Activated T-cell treated with anti-CD3 and anti-CD28 coated beads for 1 hour (primary cell): ENCODE measurements around the gene USP10.
A peak's percentile ranks its signal among the peaks of the same experiment; 100 is the strongest.
"Not testable (repeated sequence)": the region's sequence is repeated elsewhere in the genome, so short reads cannot be mapped to it uniquely, and the experiment has no call there.

Source experiments
- DNase-seq: peaks from one replicate; pipeline ENCODE4 v3.0.0-alpha.2; 2020; ENCODE audit warnings: low read depth

USP10 gene

DNA sequence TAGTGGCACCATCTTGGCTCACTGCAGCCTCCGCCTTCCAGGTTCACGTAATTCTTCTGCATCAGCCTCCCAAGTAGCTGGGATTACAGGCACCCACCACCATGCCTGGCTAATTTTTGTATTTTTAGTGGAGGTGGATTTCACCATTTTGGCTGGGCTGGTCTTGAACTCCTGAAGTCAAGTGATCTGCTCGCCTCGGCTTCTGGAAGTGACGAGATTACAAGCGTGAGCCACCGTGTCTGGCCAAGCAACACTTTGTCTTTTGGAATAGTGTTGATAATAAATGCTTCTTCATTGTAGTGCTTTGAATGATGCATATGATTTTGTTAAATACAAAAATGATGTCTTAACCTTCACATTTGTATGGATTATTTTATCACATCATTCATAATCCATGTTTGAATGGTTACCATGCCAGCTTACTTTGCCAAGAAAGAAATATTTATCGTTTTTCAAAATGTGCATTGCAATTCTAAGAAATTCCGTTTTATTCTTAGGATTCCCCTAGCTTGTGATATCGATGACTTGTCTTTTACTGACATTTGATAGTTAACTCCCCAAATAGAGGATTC, 29.1 kb downstream of the USP10 start:
- no peak for DNase-seq

DNA sequence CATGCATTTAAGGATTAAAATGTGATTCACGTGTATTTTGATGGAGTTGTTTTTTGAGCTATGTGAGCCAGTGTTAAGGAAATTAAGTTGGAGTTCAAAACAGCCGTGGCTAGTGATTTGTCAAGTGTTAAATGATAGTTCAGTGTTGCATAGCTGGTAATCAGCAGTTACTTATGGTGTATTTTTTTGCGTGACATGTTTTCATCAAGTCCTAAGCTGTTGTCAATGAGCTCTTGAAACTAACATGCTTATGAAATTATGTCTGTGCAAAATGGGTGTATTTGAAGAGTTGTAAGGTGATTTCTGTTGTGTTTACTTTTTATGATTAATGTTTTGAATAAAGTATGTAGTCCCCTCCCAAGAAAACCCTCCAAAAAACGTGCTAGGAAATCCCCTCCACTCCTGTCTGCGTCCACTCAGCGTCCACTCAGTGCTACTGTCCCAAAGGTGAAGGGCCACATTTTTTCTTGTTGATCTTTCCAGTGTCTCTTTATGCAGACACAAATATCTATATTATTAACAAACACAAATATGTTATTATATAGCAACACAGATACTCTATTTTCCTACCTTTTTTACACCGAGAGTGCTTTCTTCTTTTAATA, 30.0 kb downstream of the USP10 start:
- DNase-seq, result no peak

DNA sequence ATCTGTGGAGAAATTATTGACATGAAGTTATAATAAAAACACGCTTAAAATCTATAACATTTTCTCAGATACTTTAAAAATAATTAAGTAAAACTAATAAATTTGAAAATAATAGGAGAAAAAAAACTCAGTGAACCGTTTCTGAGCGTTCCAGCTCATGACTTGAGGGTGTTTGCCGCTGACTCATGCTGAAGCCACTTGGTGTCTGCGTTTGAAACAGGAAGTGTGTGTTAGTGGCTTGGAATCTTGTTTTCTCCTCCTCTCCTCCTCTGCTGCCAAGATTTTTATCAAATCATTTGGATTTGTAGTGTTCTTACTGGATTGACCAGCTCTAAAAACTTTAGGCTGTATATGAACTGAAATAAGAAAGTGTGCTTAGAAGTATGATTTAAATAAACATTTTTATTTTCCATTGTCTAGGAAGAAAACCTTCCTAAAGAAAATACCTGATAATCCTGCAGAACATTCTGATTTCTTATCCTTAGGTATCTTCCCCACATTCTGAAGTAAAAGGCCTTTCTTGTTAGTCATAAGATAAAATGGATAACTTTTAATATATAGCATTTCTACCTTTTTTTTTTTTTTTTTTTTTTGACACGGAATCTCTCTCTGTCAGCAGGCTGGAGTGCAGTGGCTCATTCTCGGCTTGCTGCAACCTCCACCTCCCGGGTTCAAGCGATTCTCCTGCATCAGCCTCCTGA, 30.8 kb downstream of the USP10 start:
- no peak for DNase-seq

DNA sequence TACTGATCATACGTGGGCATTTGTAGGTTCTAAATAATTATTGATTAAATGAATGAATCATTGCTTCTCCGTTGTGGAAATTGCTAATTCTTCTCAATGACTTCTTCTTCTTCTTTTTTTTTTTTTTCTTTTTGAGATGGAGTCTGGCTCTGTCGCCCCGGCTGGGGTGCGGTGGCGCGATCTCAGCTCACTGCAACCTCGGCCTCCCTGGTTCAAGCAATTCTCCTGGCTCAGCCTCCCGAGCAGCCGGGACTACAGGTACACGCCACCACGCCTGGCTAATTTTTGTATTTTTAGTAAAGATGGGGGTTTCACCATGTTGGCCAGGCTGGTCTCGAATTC, 32.5 kb downstream of the USP10 start:
- DNase-seq, result not testable (repeated sequence)

DNA sequence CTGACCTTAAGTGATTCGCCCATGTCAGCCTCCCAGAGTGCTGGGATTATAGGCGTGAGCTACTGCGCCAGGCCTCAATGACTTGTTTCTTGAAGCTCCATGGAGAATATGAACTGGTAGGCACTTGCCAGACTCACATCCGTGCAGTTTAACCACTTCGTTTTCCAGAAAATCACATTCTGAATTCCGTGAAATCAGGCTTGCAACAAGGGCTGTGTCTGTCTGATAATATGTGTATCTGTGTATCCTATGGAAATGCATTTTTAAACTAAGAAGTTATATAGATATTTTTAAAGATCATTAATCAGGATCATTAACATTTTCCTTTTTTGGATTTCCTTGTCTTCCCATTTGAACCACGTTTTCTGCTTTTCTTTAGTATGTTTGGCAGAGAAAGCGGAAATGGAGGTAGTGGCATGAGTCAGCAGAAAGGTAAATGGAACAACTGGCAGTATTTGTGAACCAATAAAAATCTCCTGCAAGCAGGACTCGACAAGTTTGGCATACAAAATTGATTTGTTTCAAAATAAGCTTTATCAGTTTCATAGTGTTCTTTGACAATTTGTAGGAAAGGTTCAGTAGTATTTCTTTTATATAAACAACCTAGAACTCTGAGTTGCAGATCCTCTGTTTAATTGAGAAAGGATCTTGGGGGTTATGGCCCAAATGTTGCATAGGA, 33.0 kb downstream of the USP10 start:
- DNase-seq, result no peak

DNA sequence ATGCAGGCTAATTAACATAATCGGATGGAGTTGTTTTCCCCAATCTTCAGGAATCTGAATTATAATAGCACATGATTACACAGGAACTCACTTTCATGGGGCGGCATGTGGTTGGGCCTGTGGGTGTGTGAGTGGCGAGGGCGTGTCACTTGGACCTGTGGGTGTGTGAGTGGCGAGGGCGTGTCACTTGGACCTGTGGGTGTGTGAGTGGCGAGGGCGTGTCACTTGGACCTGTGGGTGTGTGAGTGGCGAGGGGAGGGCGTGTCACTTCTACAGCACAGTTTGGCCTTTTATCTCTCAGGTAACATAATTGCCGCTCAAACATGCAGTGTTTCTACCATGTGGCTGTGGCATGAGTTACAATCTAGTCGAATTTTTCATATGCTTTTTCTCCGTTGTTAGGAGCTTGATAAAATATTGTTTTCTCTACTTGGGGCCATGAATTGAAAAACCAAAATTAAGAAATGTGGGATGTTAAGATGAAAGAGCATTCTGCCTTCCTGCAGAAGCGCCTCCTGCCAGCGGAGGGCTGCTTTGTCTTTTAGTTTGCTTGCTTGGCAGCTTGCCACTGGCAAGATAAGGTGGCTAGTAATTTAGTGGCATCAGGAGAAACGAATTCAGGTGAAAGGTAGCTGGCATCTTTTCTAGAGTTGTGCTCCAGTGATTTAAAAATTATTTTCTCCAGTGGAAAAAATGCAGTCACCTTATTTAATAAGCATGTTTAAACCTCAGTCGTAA, 36.2 kb downstream of the USP10 start:
- peak; percentile 20 for DNase-seq

DNA sequence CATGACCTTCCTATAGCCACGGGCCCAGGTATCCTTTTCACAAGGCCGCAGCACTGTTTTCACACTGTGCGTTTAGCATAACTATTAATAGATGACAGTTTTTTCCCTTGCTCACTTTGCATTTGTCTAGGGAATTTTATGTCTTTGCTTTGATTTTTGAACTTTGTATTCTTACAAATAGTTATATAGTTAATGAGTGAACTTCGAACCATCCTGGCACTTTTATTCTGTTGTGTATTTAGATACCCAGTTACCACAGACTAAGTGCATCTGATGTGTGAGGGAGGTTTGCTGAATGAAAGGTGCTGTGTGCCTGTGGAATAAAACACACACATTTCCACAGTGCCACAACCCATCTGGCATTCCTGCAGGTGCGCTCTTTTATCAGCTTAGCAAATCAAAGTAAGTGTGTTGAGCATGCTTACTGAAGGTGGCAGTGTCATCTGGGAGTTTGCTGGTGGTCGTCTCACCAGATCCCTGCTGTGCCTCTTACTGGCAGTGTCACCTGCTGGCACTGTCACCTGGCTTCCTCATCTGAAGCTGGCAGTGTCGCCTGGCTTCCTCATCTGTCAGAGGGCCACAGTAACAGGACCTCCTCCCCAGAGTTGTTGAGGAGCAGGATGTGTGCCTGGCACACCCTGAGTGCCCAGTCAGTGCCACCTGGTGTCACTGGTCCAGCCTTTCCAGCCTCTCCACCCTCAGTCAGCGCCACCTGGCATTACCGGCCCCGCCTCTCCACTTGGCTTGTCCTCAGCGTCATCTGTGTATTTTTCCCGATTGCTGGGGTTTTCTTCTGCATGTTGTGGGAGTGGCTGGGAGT, 37.6 kb downstream of the USP10 start:
- DNase-seq, result no peak

DNA sequence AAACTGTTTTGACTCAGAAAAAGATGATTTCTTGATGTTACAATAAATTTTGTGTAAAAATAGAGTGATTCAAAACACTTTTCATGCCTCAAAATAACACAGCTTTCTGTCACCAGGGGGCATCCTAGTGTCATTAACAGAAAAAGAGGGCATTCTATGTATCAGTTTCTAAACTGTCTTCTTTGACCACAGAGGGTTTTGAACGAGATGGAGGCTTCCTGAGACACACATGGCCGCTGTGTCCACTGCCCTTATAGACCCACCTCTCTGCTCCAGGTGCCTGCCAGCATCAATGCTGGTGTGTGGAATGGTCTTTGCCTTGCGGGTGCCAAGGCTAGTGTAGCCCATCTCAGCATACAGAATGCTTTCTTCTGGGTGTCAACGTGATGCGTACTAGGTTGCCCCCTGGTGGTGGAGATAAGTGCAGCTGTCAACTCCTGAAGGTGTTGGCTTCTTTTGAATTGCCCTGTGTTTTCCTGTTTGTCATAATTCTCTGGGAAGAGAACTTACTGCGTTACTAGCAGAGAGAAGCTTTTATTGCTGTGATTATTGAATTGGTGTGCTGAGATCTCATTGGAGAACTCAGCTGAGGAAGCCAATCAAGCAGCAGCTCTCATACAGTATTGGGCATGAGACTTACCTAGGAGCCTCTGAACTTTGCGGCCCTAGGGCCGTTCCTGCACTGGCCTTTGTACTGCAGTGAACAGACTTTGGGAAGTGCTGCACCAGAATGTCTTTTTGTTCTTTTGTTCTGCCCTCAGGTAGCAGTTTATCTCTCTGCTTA, 38.6 kb downstream of the USP10 start:
- DNase-seq, result peak; percentile 62

DNA sequence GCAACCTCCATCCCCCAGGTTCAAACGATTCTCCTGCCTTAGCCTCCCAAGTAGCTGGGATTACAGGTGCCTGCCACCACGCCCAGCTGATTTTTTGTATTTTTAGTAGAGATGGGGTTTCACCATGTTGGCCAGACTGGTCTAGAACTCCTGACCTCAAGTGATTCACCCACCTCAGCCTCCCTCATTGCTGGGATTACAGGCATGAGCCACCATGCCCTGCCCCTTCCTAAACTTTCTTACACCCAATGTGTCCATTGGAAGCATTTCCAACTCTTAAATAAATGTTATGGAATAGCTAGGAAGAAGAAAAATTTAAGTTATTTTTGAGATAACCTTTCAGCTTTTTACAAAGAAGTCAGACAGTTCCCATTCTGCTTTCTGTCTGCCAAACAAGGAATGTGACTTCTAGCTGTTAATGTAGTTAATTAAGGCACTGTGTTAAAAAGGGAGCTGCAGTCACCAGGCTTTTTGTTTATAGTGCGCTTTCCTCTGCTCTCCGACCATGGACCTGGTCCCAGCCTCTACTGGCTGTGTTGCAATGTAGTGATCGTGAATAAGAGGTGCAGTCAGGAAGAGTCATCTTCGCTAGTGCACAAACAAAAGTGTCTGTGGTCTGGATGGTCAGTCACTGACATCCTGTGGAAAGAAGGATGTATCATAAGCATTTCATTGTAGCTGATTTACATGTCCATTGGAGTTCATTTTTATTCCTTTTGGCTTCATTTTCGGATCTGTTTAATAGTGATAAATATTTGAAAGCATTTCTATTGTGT, 39.7 kb downstream of the USP10 start:
- no peak for DNase-seq

DNA sequence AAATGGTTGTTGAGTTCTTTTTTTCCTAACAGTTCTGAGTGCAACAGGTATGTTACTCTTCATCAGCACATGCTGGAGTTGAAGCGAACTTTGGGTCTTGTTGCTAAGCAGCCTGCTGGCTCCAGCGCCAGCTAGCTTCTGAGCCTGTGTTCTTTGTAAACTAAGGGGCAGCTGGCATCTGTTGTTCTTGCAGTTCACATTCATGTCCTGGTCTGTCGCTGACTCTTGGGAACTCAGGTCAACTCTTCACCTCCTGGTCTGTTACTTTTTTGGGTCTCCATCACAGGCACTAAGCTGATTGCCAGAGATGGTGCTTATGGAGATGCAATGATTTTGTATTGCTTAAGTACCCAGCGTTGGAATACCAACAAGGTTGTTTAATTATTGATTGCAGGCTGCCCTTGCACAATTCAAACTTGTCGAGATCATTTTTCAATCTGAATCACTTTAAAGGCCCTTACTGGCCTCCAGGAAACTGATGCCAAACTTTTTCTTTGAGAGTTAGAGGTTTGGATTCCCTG, 40.9 kb downstream of the USP10 start:
- DNase-seq, result no peak

DNA sequence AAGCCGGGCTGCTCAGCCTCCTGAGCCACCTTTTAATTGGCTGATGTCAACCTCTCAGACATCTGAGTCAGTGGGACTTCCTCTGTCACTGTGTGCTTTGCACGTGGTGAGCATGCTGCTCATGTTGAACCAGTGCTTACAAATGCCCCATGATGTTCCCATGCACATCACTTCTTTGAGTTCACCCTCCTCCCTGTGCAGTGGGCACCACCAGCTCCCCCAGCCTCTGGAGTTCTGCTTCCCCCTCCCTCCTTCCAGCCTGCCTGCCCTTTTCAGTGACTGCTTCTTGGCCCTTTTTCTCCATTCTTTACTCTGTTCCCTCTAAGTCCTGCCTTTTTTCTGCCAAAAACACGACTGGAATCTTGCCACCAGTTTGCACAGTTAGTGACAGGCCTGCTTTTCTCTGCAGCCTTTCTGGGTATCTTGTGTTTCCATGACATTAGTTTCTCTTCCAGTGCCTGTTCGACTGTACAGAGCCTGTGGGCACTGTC, 41.6 kb downstream of the USP10 start:
- no peak for DNase-seq

DNA sequence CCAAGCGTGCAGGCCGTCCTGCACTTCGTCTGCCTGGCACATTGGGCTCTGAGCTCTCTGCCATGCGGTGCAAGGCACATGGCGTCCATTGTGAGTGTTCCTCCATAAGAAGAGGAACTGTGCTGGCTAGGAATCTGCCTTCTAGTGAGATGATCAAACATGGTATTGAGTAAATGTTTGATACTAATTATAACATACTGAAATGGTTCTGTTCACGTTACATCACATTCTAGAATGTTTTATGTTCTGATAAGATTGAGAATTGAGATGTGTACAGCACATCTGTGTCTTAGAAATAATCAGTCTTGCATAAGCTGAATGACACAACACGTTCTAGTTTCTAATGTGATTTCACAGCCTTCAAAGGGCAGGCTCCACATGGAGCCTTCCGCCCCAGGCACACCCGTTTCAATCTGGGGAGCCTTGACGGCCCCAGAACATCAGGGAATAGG, 42.9 kb downstream of the USP10 start:
- no peak for DNase-seq

DNA sequence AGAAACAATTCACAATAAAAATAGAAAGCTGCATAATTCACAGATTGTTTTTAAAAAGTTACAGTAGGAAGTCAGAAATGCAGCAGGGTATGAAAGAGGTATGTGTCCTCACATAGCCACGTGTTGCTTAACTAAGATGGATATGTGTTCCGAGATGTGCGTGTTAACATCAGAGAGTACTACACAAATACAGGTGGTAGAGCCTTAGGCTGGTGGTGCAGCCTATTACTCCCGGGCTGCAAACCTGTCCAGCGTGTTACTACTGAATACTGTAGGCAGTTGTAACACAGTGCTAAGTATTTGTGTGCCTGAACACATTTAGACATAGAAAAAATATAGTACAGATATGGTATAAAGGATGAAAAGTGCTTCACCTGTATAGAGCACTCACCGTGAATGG, 46.4 kb downstream of the USP10 start:
- no peak for DNase-seq

DNA sequence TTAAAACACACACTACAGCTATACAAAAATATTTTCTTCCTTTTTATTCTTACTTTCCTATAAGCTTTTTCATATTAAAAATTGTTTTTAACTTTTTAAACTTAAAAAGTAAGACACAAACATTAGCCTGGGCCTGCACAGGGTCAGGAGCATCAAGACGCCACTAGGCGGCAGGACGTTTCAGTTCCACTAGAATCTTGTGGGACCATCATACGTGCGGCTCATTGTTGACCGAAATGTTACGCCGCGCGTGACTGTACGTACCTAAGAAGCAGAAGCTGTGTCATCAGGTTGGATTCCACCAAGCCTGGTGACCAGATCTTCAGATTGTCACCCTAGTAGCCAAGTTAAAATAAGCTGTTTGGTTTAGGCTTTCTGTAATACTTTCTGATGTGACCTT, 47.1 kb downstream of the USP10 start:
- no peak for DNase-seq

DNA sequence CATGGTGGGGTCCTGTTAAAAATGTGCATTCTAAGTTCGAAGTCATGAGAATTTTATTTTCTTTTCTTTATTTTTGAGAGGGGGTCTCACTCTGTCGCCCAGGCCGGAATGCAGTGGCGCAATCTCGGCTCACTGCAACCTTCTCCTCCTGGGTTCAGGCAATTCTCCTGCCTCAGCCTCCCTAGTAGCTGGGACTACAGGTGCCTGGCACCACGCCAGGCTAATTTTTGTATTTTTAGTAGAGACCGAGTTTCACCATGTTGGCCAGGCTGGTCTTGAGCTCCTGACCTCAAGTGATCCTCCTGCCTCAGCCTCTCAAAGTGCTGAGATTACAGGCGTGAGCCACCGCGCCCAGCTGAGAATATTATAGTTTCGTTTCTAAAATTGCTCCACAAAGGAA, 48.4 kb downstream of the USP10 start:
- not testable (repeated sequence) for DNase-seq

DNA sequence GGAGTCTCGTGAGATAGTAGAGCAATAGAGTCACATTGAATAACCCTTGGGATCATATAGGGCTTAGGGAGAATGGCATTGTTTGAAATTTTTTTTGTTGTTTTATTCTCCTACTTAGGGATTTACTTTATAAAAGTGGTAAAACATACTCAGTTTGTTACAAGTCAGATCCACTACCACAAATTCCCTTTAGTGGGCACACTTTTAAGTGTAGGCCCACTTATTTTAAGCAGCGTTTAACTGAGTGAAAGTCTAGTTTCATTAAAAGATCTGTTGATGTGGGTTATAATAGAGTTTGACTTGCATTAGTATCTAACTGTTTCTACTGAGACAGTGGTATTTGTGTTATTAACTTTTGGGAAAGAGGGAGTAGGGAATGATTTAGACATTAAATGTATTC, 49.3 kb downstream of the USP10 start:
- no peak for DNase-seq

DNA sequence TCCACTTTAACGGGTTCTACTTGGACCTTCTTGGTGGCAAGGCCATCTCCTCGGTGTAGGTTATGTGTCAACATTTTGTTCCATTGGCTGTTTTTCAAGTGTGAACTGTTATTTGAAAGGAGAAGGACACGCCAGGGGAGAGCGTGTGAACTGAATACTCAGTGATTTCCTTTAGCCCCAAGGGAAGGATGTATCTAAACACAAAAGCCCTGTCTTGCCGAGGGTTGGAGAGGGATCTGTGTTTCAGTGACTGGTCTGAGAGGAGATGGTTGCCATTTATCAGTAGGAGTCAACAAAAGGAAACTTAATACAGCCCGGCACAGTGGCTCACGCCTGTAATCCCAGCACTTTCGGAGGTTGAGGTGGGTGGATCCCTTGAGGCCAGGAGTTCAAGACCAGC, 50.0 kb downstream of the USP10 start:
- no peak for DNase-seq

DNA sequence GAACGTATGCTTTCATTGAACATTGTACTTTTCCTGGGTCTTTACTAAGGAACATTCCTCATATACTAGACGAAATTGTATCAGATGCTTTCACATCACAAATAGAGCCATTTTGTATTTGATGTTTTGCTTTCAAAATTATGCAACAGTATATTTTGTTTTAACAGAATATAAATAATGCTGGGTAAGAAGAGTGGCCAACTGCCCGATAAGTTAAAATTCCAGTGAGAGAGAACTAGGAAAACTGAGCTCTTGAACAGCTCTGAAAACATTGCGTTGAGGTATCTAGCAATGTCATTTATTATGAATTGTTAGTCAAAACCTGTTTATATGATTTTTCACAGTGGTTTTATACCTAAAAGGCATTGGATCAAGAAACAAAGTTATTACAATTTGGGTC, 50.8 kb downstream of the USP10 start:
- no peak for DNase-seq

DNA sequence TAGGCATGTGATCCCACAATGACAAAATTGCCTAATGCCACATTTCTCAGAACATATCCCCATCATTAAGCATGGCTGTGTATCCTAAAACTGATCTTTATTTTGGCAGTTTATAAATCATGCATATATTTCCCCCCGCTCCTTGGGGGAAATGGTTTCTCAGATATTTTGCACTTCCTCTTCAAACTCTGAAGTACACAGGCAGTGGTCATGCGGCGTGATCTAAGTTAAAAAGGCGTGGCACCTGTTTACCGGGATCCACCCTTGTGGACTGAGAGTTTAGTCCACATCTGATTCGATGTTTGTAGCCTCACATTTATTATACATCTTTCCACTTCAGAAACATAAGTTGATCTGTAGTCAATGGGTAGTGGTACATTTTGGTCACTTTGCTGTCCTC, 51.4 kb downstream of the USP10 start:
- DNase-seq, result no peak

DNA sequence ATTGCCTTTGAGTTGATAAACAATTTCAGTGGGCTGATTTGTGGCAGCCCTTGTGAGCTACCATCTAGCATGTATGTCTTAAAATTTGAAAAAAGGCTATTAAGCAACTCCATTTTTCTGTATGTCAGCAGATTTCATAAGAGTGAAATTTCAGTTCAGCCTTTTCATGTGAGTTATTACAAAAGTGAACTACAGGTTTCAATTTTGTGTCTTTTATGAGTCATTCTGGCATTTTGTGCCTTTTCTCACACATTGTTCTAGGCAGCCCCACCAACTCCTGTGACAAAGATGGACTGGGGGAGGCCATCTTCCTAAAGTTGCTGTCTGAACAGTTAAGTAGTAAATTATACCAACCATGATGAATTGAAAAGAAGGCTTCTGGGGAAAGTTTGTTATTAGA, 52.1 kb downstream of the USP10 start:
- DNase-seq, result no peak
